ENCODE measurements around the gene PXYLP1.
"Not testable (repeated sequence)": the region's sequence is repeated elsewhere in the genome, so short reads cannot be mapped to it uniquely, and the experiment has no call there.

PXYLP1 gene

DNA sequence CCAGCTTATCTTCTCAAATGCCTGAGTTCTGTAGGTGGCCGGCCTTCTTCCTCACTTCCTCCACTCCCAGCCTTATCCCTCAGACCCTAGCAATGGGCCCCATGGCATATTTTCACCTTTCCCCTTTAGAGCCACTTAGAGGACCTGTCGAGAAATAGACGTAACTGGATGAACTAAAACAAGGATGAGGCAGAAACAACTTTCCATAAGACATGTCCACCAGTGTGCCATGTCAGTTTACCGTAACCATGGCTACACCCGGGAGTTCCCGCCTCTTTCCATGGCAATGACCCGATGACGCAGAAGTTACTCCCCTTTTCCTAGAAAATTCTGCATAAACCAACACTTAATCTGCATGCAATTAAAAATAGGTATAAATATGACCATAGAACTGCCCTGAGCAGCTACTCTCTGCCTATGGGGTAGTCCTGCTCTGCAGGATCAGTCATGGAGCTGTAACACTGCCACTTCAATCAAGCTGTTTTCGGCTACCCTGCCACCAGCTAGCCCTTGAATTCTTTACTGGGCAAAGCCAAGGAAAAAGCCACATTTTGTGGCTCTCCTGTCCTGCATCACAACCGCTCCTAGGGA lies 81.6 kb downstream of the PXYLP1 start:
- FAIRE-seq: no peak
- TF ChIP-seq PAX5 (IDR thresholded peaks at IDR 0.05; ENCODE audit: insufficient read depth, low read length, severe bottlenecking) (no peak), POLR2A (IDR thresholded peaks at IDR 0.05; ENCODE audit: low read depth, low read length) (no peak), TAF1 (IDR thresholded peaks at IDR 0.05; ENCODE audit: low read depth, low read length) (no peak), POU2F2 (IDR thresholded peaks at IDR 0.05; ENCODE audit: low read depth, low read length) (no peak), SPI1 (IDR thresholded peaks at IDR 0.05; ENCODE audit: low read depth, low read length) (no peak), POLR2AphosphoS5 (IDR thresholded peaks at IDR 0.05; ENCODE audit: low read depth, low read length) (no peak)
- no peak for DNase-seq (ENCODE audit: insufficient read length, low spot score)

DNA sequence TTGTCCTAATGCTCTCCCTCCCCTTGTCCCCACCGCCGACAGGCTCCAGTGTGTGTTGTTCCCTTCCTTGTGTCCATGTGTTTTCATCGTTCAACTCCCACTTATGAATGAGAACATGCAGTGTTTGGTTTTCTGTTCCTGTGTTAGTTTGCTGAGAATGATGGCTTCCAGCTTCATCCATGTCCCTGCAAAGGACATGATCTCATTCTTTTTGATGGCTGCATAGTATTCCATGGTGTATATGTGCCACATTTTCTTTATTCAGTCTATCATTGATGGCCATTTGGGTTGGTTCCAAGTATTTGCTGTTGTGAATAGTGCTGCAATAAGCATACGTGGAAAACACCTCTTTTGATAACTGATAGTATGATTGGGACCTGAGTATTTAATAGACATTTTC lies 82.8 kb downstream of the PXYLP1 start:
- FAIRE-seq: not testable (repeated sequence)

DNA sequence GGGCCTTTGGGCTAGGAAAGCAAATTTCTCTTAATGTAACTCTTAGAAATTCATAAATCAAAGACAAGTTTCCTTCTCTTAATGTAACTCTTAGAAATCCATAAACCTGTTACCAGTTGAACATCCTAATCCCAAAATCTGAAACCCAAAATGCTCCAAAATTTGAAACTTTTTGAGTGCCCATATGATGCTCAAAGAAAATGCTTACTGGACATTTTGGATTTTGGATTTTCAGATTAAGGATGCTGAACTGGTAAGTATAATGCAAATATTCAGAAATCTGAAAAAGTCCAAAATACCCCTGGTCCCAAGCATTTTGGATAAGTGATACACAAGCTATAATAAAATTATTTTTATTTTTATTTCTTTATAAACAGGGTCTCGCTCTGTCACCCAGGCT lies 85.2 kb downstream of the PXYLP1 start:
- TF ChIP-seq POU2F2 (IDR thresholded peaks at IDR 0.05; ENCODE audit: low read depth, low read length) (no peak), POLR2A (IDR thresholded peaks at IDR 0.05; ENCODE audit: low read depth, low read length) (no peak), TAF1 (IDR thresholded peaks at IDR 0.05; ENCODE audit: low read depth, low read length) (no peak), SPI1 (IDR thresholded peaks at IDR 0.05; ENCODE audit: low read depth, low read length) (no peak), POLR2AphosphoS5 (IDR thresholded peaks at IDR 0.05; ENCODE audit: low read depth, low read length) (no peak), PAX5 (IDR thresholded peaks at IDR 0.05; ENCODE audit: insufficient read depth, low read length, severe bottlenecking) (no peak)
- FAIRE-seq (no peak), DNase-seq (ENCODE audit: insufficient read length, low spot score) (no peak)

More for the DNA sequence above, 82.8 kb downstream of the PXYLP1 start:
- not testable (repeated sequence) for DNase-seq (ENCODE audit: insufficient read length, low spot score)

DNA sequence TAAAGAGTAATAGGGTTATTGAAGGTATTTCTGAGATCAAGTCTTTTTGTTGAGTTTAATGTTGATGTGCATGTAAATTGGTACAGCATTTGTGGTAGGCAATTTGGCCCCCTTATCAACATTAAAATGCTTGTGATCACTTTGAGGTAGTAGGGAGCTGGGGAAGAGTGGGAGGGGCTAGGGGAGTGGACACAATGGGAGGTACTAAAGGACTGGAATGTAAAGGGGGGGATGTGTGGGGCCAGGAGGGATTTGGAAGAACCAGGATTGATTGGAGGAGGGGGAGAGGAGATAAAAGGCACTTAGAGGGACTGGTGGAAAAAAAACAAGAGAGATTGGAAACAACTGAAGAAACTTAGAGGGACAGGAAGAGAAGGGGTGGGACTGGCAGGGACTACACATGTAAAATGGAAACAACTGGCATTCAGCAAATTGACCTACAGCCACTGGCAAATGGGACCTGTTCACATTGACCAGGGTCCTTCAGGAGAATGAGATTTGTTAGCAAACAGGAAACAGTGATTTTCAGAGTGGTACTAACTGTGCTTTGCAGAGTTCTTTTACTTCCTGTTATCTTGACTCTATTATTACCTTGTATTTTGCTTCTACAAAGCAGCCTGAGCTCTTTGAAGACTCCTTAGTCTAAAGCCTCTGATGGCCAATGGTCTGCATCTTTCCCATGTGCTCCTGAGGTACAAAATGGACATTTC lies 88.9 kb downstream of the PXYLP1 start:
- TF ChIP-seq TAF1 (IDR thresholded peaks at IDR 0.05; ENCODE audit: low read depth, low read length) (no peak), PAX5 (IDR thresholded peaks at IDR 0.05; ENCODE audit: insufficient read depth, low read length, severe bottlenecking) (no peak), POU2F2 (IDR thresholded peaks at IDR 0.05; ENCODE audit: low read depth, low read length) (no peak), POLR2A (IDR thresholded peaks at IDR 0.05; ENCODE audit: low read depth, low read length) (no peak), SPI1 (IDR thresholded peaks at IDR 0.05; ENCODE audit: low read depth, low read length) (no peak)
- FAIRE-seq (peak; percentile 66), DNase-seq (ENCODE audit: insufficient read length, low spot score) (no peak)

DNA sequence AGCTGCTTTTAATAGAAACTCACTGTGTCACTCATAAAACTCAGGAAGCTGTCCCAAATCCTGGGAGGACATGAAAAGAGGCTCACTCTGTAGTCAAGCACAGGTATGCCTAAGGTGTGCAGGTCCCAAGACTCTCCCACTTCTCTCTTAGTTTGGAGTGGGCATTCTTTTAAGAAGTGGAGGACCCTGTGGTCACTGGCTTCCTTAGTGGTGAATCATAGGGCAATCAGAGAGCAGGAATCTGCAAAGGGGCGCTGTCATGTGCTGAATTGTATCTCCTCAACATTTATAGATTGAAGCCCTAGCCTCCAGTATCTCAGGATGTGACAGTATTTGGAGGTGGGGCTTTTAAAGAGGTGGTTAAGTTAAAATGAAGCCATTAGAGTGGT lies 89.5 kb downstream of the PXYLP1 start:
- no peak for FAIRE-seq
- TF ChIP-seq TAF1 (IDR thresholded peaks at IDR 0.05; ENCODE audit: low read depth, low read length) (no peak), POLR2AphosphoS5 (IDR thresholded peaks at IDR 0.05; ENCODE audit: low read depth, low read length) (no peak), POLR2A (IDR thresholded peaks at IDR 0.05; ENCODE audit: low read depth, low read length) (no peak)
- DNase-seq (ENCODE audit: insufficient read length, low spot score): no peak

DNA sequence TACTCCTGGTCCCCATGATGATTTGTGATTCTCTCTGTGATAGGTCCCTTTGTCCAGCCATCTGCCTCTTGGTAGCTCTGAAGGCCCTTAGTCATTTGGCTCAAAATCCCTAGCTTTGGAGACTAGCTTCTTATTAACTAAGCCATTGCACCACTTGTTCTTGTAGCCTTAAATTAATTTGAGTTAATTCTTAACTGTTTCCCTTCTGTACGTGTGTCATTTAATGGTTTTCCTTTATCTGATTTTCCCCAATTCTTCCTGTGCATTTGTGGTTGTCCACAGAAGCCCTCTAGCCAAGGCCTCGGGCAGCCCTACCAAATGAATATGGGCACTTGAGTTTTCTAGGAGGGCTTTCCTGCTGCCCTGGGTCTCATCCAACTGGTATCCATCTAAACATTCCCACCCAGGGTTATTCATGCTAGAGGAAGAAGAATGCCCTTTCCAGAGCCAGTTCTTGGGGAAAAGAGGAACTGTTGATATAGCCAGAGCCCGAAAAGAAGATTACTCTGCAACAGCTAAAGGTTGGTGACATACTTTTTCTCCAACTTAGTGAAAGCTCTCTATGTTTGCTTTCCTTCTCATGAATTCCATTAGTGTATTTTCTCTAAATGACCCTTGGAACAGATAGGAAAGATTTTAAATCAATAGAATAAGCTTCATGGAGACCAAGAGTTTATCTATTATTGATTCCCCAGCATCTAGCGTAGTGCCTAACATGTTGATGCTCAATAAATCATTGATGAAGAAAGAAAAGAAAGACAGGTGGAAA lies 92.5 kb downstream of the PXYLP1 start:
- FAIRE-seq (no peak), DNase-seq (ENCODE audit: insufficient read length, low spot score) (no peak)
- TF ChIP-seq POLR2A (IDR thresholded peaks at IDR 0.05; ENCODE audit: low read depth, low read length): no peak
- TF ChIP-seq POU2F2 (IDR thresholded peaks at IDR 0.05; ENCODE audit: low read depth, low read length): no peak
- TF ChIP-seq PAX5 (IDR thresholded peaks at IDR 0.05; ENCODE audit: insufficient read depth, low read length, severe bottlenecking): no peak
- TF ChIP-seq POLR2AphosphoS5 (IDR thresholded peaks at IDR 0.05; ENCODE audit: low read depth, low read length): no peak
- TF ChIP-seq TAF1 (IDR thresholded peaks at IDR 0.05; ENCODE audit: low read depth, low read length): no peak
- no peak for TF ChIP-seq SPI1 (IDR thresholded peaks at IDR 0.05; ENCODE audit: low read depth, low read length)

DNA sequence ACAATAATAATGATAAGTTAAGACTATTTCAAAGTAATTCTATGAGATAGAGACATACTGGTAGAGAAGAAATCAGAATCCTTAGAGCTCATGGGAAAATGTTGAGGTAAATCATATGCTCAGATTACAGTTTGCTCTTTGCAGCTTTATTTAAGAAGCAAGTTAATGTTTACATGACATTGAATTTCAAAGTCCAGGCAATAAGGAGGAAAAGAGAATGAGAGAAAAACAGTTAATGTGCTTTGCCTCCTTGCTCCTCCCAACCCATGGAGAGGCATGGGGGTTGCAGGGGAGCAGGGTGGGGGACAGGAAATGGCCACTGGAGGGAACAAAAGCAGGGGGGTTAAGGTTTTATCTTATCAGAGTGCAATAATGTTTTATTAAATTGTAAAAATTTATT lies 94.5 kb downstream of the PXYLP1 start:
- no peak for DNase-seq (ENCODE audit: insufficient read length, low spot score)
- TF ChIP-seq PAX5 (IDR thresholded peaks at IDR 0.05; ENCODE audit: insufficient read depth, low read length, severe bottlenecking) (no peak), POLR2AphosphoS5 (IDR thresholded peaks at IDR 0.05; ENCODE audit: low read depth, low read length) (no peak), POLR2A (IDR thresholded peaks at IDR 0.05; ENCODE audit: low read depth, low read length) (no peak), TAF1 (IDR thresholded peaks at IDR 0.05; ENCODE audit: low read depth, low read length) (no peak), SPI1 (IDR thresholded peaks at IDR 0.05; ENCODE audit: low read depth, low read length) (no peak), POU2F2 (IDR thresholded peaks at IDR 0.05; ENCODE audit: low read depth, low read length) (no peak)
- no peak for FAIRE-seq

DNA sequence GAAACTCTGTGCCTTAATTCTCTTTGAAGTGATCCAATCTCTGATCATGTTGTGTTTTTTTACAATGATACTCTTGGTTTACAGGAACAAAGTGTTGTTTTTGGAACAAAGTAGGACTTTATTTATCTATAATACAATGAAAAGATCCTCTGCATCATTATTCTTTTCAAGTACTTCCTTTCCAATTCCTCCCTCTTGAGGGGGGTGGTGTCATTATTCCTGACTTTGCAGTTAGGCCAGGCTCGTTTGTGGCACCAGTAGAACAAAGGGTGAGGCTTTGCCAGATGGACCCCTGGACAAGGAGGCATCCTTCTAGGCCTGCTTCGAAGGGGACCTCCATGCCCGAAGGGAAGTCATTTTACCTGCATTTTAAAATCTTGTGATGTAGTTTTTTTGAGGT lies 95.0 kb downstream of the PXYLP1 start:
- no peak for FAIRE-seq
- DNase-seq (ENCODE audit: insufficient read length, low spot score): no peak
- TF ChIP-seq POU2F2 (IDR thresholded peaks at IDR 0.05; ENCODE audit: low read depth, low read length) (no peak), SPI1 (IDR thresholded peaks at IDR 0.05; ENCODE audit: low read depth, low read length) (no peak), POLR2A (IDR thresholded peaks at IDR 0.05; ENCODE audit: low read depth, low read length) (no peak), PAX5 (IDR thresholded peaks at IDR 0.05; ENCODE audit: insufficient read depth, low read length, severe bottlenecking) (no peak), TAF1 (IDR thresholded peaks at IDR 0.05; ENCODE audit: low read depth, low read length) (no peak), POLR2AphosphoS5 (IDR thresholded peaks at IDR 0.05; ENCODE audit: low read depth, low read length) (no peak)

DNA sequence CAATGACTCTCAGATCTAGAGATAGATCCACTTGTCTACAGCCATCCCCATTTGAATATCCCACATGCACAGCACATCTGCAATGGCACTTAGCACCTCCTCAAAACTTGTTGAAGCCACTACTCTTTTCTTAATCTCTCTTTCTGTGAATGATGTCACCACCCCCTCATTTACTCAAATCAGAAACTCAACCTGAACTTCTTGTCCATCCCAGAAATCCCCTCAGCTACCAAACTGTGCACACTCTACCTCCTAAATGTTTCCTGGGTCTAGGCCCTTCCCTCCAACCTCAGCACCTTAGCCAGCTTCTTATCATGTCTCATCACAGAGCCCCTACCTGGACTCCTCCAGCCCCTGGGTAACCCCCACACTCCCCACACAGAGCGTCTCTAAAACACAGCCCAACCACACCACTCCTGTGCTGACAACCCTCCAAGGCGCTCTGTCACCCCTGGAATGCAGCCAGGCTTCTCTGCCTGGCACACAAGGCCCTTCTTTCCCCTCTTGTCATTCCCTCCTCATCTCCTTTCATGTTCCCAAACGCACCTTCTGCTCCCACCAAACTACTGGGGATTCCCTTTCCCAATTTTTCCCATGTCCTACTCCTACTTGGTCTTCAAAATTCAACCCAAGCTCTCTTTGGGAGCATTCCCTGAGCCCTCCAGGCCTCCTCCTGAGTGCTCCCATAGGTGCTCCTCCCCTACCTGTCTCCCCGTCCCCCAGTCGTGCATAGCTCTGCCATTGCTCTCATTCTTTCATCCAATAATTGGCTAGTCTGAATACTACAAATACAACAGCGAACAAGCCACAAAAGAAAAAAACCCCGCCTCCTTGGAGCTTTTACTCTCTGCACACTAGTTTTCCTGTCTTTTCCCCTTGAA lies 96.9 kb downstream of the PXYLP1 start:
- FAIRE-seq (peak; percentile 5), DNase-seq (ENCODE audit: insufficient read length, low spot score) (no peak)
- TF ChIP-seq TAF1 (IDR thresholded peaks at IDR 0.05; ENCODE audit: low read depth, low read length) (0 out of 2 replicates have a peak, but pooled peaks have one; percentile 16), POLR2AphosphoS5 (IDR thresholded peaks at IDR 0.05; ENCODE audit: low read depth, low read length) (no peak), PAX5 (IDR thresholded peaks at IDR 0.05; ENCODE audit: insufficient read depth, low read length, severe bottlenecking) (no peak), POLR2A (IDR thresholded peaks at IDR 0.05; ENCODE audit: low read depth, low read length) (no peak), POU2F2 (IDR thresholded peaks at IDR 0.05; ENCODE audit: low read depth, low read length) (0 out of 2 replicates have a peak, but pooled peaks have one; percentile 13), SPI1 (IDR thresholded peaks at IDR 0.05; ENCODE audit: low read depth, low read length) (no peak)
